Adrenal gland (tissue), 5 donors: ENCODE measurements around the gene EIF4A3.

Experiments used
- CTCF ChIP-seq, 6 experiments: fragments of 450-650 bp in 4 of 6; fragments of 200-600 bp in 2 of 6; sonication (generic) in 1 of 6; IDR thresholded peaks; 1 replicate in 5 of 6; 2 replicates in 1 of 6; pipeline versions ENCODE4 v1.5.1 to v1.8.0; 2016 to 2021; ENCODE audit warnings: antibody characterized with exemption in 6 of 6, mild to moderate bottlenecking in 2 of 6, moderate library complexity in 1 of 6
- POLR2A ChIP-seq, 2 donors: fragments of 450-650 bp; IDR thresholded peaks; one replicate each; pipeline ENCODE4 v1.6.1; 2017; ENCODE audit warnings: antibody characterized with exemption in 2 of 2, mild to moderate bottlenecking in 2 of 2, moderate library complexity in 1 of 2
- donor health status: DM: no; HTN: no; CAD: no.

- no peak for TF ChIP-seq POLR2A (IDR thresholded peaks at IDR 0.05)
- no peak for TF ChIP-seq CTCF (IDR thresholded peaks at IDR 0.05)
These were observed 36.9 kb upstream of the EIF4A3 start for GRCh38 chr17:80183581-80184422.
